Panc1 (cell line): Measurements from ENCODE around the gene TECPR1.

ENCODE experiments used
- CTCF ChIP-seq: fragments of 450-650 bp; IDR thresholded peaks from 2 replicates; pipeline ENCODE4 v1.5.1; 2017; ENCODE audit warnings: mild to moderate bottlenecking
- POLR2AphosphoS5 ChIP-seq: IDR thresholded peaks from 2 replicates; pipeline ENCODE4 v1.6.1; 2012; ENCODE audit warnings: mild to moderate bottlenecking, low read depth, low read length, moderate library complexity
- SIN3A ChIP-seq: IDR thresholded peaks from 2 replicates; pipeline ENCODE4 v1.6.1; 2012; ENCODE audit warnings: low read depth, mild to moderate bottlenecking, low read length, moderate library complexity, borderline replicate concordance; ENCODE audit not compliant: insufficient read depth
- TCF7L2 ChIP-seq: IDR thresholded peaks from 2 replicates; pipeline ENCODE4 v1.6.1; 2011; ENCODE audit warnings: mild to moderate bottlenecking, low read depth, low read length, inconsistent platforms
- TF ChIP-seq, protein P1 (sequence below), 2 experiments: IDR thresholded peaks; 2 replicates each; pipeline ENCODE4 v1.6.1; 2011 to 2012; ENCODE audit warnings: low read depth in 2 of 2, control low read depth in 1 of 2, low read length in 1 of 2, mild to moderate bottlenecking in 1 of 2, moderate library complexity in 1 of 2; ENCODE audit not compliant: insufficient read depth in 1 of 2

DNA sequence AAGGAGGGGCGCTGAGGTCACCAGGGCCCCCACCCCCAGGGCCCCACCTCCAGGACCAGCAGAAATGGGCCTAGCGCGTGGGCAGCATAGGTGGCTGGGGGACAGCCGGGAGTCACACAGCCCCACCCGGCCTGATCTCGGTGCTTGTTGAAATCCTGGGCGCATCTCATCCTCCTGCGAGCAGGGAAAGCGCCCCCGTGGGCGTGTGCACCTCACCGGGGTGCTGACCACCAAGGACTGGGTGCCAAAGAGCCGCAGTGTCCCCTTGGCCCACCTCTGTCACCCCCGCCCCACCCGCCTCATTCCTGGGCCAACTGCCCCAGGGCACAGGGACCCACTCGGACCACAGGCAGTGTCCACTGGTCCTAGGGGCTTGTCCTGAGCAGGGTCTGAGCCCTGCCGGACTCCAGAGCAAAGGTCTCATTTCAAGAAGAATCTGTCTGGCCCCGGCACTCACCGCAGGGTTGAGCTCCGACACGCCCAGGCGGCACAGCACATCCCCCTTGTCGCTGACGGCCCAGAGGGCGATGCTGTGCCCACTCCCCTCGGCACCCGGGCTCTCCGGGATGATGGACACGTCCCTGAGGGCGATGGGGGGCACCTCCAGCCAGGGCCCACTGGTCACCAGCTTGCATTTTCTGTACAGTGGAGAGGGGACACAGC, 29.4 kb downstream of the TECPR1 start:
- no peak for TF ChIP-seq CTCF
- TF ChIP-seq, protein P1, sequence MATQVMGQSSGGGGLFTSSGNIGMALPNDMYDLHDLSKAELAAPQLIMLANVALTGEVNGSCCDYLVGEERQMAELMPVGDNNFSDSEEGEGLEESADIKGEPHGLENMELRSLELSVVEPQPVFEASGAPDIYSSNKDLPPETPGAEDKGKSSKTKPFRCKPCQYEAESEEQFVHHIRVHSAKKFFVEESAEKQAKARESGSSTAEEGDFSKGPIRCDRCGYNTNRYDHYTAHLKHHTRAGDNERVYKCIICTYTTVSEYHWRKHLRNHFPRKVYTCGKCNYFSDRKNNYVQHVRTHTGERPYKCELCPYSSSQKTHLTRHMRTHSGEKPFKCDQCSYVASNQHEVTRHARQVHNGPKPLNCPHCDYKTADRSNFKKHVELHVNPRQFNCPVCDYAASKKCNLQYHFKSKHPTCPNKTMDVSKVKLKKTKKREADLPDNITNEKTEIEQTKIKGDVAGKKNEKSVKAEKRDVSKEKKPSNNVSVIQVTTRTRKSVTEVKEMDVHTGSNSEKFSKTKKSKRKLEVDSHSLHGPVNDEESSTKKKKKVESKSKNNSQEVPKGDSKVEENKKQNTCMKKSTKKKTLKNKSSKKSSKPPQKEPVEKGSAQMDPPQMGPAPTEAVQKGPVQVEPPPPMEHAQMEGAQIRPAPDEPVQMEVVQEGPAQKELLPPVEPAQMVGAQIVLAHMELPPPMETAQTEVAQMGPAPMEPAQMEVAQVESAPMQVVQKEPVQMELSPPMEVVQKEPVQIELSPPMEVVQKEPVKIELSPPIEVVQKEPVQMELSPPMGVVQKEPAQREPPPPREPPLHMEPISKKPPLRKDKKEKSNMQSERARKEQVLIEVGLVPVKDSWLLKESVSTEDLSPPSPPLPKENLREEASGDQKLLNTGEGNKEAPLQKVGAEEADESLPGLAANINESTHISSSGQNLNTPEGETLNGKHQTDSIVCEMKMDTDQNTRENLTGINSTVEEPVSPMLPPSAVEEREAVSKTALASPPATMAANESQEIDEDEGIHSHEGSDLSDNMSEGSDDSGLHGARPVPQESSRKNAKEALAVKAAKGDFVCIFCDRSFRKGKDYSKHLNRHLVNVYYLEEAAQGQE (IDR thresholded peaks at IDR 0.05; ENCODE audit: insufficient read depth in 1 of 2, low read depth in 2 of 2, low read length in 1 of 2), result no peak
- no peak for TF ChIP-seq POLR2AphosphoS5
- TF ChIP-seq TCF7L2, result no peak
- TF ChIP-seq SIN3A, result no peak
